GM12873 (cell line): ENCODE data around the gene ZNF549.

ENCODE experiments used
- CTCF ChIP-seq: IDR thresholded peaks from 2 replicates; pipeline ENCODE4 v1.5.1; 2012; ENCODE audit warnings: low read depth, mild to moderate bottlenecking, moderate library complexity, low read length, control low read depth; ENCODE audit not compliant: insufficient read depth; ENCODE audit errors: missing control alignments

Gene ZNF549

GRCh38 chr19:57559404-57560025, 32.4 kb downstream of the ZNF549 start, which contains the start of gene ZNF550:
Gene ZNF550 (minus strand): TSS chr19:57559863. CDS start chr19:57559682, 181 bp downstream.
- no peak for TF ChIP-seq CTCF

- TF ChIP-seq CTCF: no peak
Measured at GRCh38 chr19:57560049-57560491, 32.9 kb downstream of the ZNF549 start.

DNA sequence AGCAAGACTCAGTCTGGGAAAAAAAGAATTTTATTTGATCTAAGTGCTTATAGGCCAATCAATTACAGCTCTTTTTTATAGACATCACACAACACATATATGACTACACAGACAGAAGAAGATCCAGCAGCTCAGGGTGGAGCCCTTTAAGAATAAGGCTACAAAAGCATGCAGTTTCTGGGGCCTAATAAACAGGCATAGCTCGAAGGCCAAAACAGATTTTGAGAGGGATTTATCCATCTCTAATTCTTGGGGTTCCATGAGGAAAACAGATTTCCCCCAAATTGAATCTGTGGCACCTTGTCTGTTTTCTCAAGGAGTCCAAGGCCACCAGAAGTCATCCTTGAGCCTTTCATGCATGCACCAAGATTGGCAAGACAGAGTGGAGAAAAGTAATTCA, 36.4 kb downstream of the ZNF549 start:
- TF ChIP-seq CTCF: no peak

GRCh38 chr19:57566396-57567265, 39.5 kb downstream of the ZNF549 start:
- TF ChIP-seq CTCF: no peak

DNA sequence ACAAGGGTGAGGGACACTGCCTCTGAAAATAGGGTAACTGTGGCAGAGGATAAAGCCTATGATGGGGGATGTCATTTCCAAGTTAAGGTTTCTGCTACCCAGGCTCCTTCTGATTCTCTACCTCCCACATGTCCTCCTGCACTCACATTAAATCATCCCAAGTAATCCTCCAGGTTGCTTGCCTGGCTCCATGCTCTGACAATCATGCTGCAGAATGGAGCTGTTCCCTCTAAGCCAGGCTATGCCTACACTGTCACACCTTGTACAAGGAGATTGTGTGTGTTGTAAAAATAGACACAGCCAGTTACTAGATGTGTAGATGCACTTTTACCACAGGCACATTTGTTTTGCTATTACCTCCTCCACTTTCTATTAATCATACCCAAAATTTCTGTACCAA, 43.6 kb downstream of the ZNF549 start:
- no peak for TF ChIP-seq CTCF

- TF ChIP-seq CTCF: no peak
Measured at GRCh38 chr19:57572415-57572947, 45.3 kb downstream of the ZNF549 start.

GRCh38 chr19:57576661-57577060, 49.5 kb downstream of the ZNF549 start:
- TF ChIP-seq CTCF: no peak
